Prostate gland (tissue), 2 donors: ENCODE measurements around the gene MATCAP1. TPM values are rescaled to one million over a fixed set of nuclear protein-coding genes. Genes with fewer than 3 reads are reported as not detected.

Source experiments
- DNase-seq: peaks from one replicate; pipeline ENCODE4 v3.0.0-alpha.2; 2019; ENCODE audit warnings: low spot score
- H3K27ac ChIP-seq, 2 donors: fragments of 200-600 bp; sonication (generic); 2 replicates each; pipeline ENCODE4 v1.5.1; 2017 to 2019
- H3K27me3 ChIP-seq: fragments of 200-600 bp; sonication (generic); replicated peaks from 2 replicates; pipeline ENCODE4 v1.5.1; 2019; ENCODE audit not compliant: insufficient read depth
- H3K36me3 ChIP-seq, 2 donors: fragments of 200-600 bp; sonication (generic); 1 replicate in 1 of 2; 2 replicates in 1 of 2; pipeline versions ENCODE4 v1.5.1 to v1.8.1; 2017 to 2019
- H3K4me1 ChIP-seq: fragments of 200-600 bp; sonication (generic); replicated peaks from 2 replicates; pipeline ENCODE4 v1.5.1; 2019
- H3K4me3 ChIP-seq, 2 donors: fragments of 200-600 bp; sonication (generic); 2 replicates each; pipeline ENCODE4 v1.5.1; 2017 to 2019
- H3K9me3 ChIP-seq: fragments of 200-600 bp; sonication (generic); 2 replicates; pipeline ENCODE4 v1.5.1; 2017
- CTCF ChIP-seq, 4 experiments: fragments of 200-600 bp in 2 of 4; fragments of 450-650 bp in 2 of 4; sonication (generic) in 2 of 4; IDR thresholded peaks; 1 replicate in 3 of 4; 2 replicates in 1 of 4; pipeline ENCODE4 v1.5.1; 2016 to 2019; ENCODE audit warnings: antibody characterized with exemption in 4 of 4, mild to moderate bottlenecking in 2 of 4, moderate library complexity in 2 of 4
- POLR2A ChIP-seq: fragments of 450-650 bp; IDR thresholded peaks from one replicate; pipeline ENCODE4 v1.6.1; 2016; ENCODE audit warnings: antibody characterized with exemption, mild to moderate bottlenecking
- POLR2AphosphoS5 ChIP-seq: sonication (generic); formaldehyde crosslinking; IDR thresholded peaks from one replicate; pipeline ENCODE4 v1.6.1; 2017; ENCODE audit warnings: antibody characterized with exemption
- WGBS: methylation state at CpG from one replicate; pipeline ENCODE4 v1.1.5; 2018; 5-methylcytosine and 5-hydroxymethylcytosine counted together
- intact Hi-C: fragments of 100-400 bp; cut with DNase I; formaldehyde crosslinking; loops from one replicate; pipeline ENCODE4 v1.14.2; 2022
- total RNA-seq, 2 donors: library from RNA; depleted of rRNA; stranded (reverse); fragments of >200 nt; gene quantifications; one replicate each; pipeline ENCODE4 v1.1.0, GENCODE V29; 2016

MATCAP1 gene
- total RNA-seq, 2 donors from 2014 or later = 13.9 to 28.9 TPM

DNA sequence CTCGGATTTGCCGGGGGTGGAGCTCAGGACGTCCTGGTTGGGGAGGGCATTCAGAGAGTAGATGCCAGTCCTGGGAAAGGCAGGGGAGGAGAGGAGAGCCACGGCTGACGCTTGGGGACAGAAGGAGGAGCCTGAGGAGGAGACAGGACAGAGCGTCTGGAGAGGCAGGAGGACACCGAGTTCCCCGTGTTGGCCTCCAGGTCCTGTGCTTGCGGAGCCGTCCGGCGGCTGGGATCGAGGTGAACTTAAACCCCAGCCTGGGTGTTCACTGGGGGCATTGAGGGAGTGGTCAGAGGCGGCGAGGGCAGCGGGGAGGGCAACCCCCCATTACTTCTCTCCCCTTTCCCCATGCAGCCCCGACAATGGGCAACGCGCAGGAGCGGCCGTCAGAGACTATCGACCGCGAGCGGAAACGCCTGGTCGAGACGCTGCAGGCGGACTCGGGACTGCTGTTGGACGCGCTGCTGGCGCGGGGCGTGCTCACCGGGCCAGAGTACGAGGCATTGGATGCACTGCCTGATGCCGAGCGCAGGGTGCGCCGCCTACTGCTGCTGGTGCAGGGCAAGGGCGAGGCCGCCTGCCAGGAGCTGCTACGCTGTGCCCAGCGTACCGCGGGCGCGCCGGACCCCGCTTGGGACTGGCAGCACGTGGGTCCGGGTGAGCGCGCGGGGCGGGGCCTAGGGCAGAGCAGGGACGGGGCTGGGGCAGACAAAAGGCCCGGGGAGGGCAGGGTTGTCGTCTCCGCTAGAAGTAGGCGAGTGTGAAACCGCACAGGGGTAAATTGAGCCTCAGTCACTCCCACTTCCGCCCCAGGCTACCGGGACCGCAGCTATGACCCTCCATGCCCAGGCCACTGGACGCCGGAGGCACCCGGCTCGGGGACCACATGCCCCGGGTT is 9.7 kb downstream of the MATCAP1 start:
- peak; percentile 67 for TF ChIP-seq POLR2A
- peak in 3 of 4 experiments; percentile 29 to 61 (median 51) for TF ChIP-seq CTCF (IDR thresholded peaks at IDR 0.05)
- peak; percentile 75 for TF ChIP-seq POLR2AphosphoS5
- Histone ChIP-seq H3K27ac (peak overlapping the region; percentile 90 to 96), H3K4me3 (peak overlapping the region; percentile 26 to 38), H3K27me3 (no peaks in the 10 kb centered on the region), H3K9me3 (no peaks in the 10 kb centered on the region), H3K4me1 (peaks cover 24% of the 10 kb centered on the region), H3K36me3 (no peaks in the 10 kb centered on the region)
- peak; percentile 88 for DNase-seq
- intact Hi-C loops = no loop called here
- WGBS = 2% methylated on average over 47 of the region's 71 CpGs

- Histone ChIP-seq H3K36me3 (no peaks in the 10 kb centered on the region), H3K9me3 (no peaks in the 10 kb centered on the region), H3K4me1 (peaks cover 25% of the 10 kb centered on the region), H3K27ac (peak overlapping the region; percentile 90 to 96), H3K27me3 (no peaks in the 10 kb centered on the region), H3K4me3 (peak overlapping the region; percentile 26 to 38)
- 89% methylated on average over 1 of the region's 1 CpG for WGBS
- intact Hi-C loops = no loop called here
- no peak for DNase-seq
- TF ChIP-seq POLR2A = no peak
- TF ChIP-seq POLR2AphosphoS5 = no peak
- no peak for TF ChIP-seq CTCF (IDR thresholded peaks at IDR 0.05)
These were observed 10.4 kb downstream of the MATCAP1 start for GRCh38 chr16:67173323-67173722.

- H3K4me1 ChIP-seq = peaks cover 18% of the 10 kb centered on the region
- no peaks in the 10 kb centered on the region for H3K36me3 ChIP-seq
- H3K9me3 ChIP-seq = no peaks in the 10 kb centered on the region
- intact Hi-C loops = no loop called here
- 36% methylated on average over 14 of the region's 14 CpGs for WGBS
- no peak for DNase-seq
- peak overlapping the region; percentile 42 to 55 for H3K4me3 ChIP-seq
- TF ChIP-seq POLR2AphosphoS5 (no peak), CTCF (IDR thresholded peaks at IDR 0.05) (no peak), POLR2A (no peak)
- H3K27me3 ChIP-seq = no peaks in the 10 kb centered on the region
- H3K27ac ChIP-seq = peak overlapping the region; percentile 93 to 96
These were observed 12.7 kb downstream of the MATCAP1 start for GRCh38 chr16:67170949-67171649.

DNA sequence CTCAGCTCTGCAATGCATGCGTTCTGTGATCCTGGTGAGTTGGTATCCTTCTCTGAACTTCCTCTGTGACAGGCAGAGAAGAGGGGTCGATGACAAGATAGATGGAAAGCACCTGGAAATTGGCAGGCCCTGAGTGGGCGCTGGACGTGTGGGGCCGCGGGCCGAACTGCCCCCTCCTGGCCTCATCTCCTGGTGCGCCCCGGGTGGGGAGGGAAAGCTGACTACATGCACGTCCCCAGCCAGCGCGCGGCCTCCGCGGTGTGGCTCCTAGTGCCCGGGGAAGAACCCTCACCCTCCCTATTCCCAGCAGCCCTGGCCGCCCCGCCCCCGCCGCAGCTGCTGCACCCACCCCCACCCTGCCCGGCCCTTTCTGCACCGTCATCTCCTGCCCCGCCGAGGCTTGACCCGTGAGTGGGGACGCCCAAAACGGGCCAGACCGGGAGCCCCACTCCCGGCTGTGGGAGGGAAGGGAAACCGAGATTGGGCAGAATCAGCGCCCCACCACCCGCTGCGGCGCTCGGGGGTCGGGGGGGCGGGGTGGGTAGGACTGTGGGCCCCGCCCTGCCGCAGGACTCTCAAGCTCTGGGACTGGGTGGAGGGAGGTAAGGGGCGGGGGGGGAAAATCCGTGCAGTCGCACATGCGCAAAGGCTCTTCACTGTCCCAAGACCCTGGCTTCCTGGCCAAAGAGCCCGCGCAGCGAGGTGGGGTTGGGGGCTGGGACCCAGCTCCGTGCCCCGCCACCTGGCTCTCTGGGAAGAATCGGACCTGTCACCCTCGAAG is 13.4 kb downstream of the MATCAP1 start, which contains the start of gene NOL3:
Gene NOL3, plus strand, starts transcription at position 371 of the 781 bp plus-strand sequence.
- Histone ChIP-seq H3K4me3 (peak within 1 kb of the TSS; percentile 42 to 55), H3K9me3 (no peaks in the 10 kb centered on the region), H3K36me3 (no peaks in the 10 kb centered on the region), H3K27me3 (no peaks in the 10 kb centered on the region), H3K27ac (peak within 1 kb of the TSS; percentile 93 to 96), H3K4me1 (peaks cover 17% of the 10 kb centered on the region)
- peak; percentile 87 for DNase-seq
- intact Hi-C loops = no loop called here
- 2% methylated on average over 37 of the region's 50 CpGs for WGBS
- TF ChIP-seq POLR2AphosphoS5 (no peak), CTCF (IDR thresholded peaks at IDR 0.05) (peak in 2 of 4 experiments; percentile 31 to 33), POLR2A (peak; percentile 75)
